Left lung (tissue), 10 donors: ENCODE results near the gene DZIP1L. TPM values are rescaled to one million over a fixed set of nuclear protein-coding genes. Genes with fewer than 3 reads are reported as not detected.

ENCODE experiments used
- ATAC-seq: fragments of 200-7000 bp; cut with Tn5 transposase; one replicate; pipeline ENCODE4 v1.9.1; 2020; ENCODE audit warnings: moderate library complexity
- DNase-seq, 4 donors: peaks; one replicate each; pipeline ENCODE4 v3.0.0-alpha.2; 2013 to 2020
- H3K27ac ChIP-seq, 2 donors: fragments of 200-600 bp; sonication (generic) in 1 of 2; one replicate each; pipeline versions ENCODE4 v1.5.0 to v1.8.0; 2020 to 2021
- H3K27me3 ChIP-seq, 2 donors: fragments of 200-600 bp; sonication (generic) in 1 of 2; one replicate each; pipeline versions ENCODE4 v1.5.0 to v1.8.0; 2020 to 2021
- H3K36me3 ChIP-seq, 2 donors: fragments of 200-600 bp; sonication (generic) in 1 of 2; one replicate each; pipeline versions ENCODE4 v1.5.0 to v1.8.0; 2020 to 2021
- H3K4me1 ChIP-seq, 2 donors: fragments of 200-600 bp; one replicate each; pipeline ENCODE4 v1.8.0; 2021
- H3K4me3 ChIP-seq, 2 donors: fragments of 200-600 bp; sonication (generic) in 1 of 2; one replicate each; pipeline versions ENCODE4 v1.5.0 to v1.8.0; 2020 to 2021; ENCODE audit warnings: mild to moderate bottlenecking in 1 of 2
- H3K9me3 ChIP-seq, 2 donors: fragments of 200-600 bp; sonication (generic) in 1 of 2; one replicate each; pipeline versions ENCODE4 v1.5.0 to v1.8.0; 2020 to 2021
- intact Hi-C, 2 donors: fragments of 100-400 bp; cut with DNase I; formaldehyde crosslinking; loops; one replicate each; pipeline versions ENCODE4 v1.11.2 to v1.14.2; 2022
- polyA plus RNA-seq, 6 donors: library from polyadenylated mRNA; unstranded; fragments of 120-200 nt; gene quantifications; one replicate each; pipeline ENCODE4 v1.2.1, GENCODE V29; 2013; ENCODE audit not compliant: insufficient read length in 6 of 6
- total RNA-seq, 2 donors: library from RNA; stranded (reverse); fragmentation: NEBNext Ultra II Directional; extraction: Animal tissue kit (Norgen Biotek cat#: 25700); gene quantifications; one replicate each; pipeline ENCODE4 v1.2.1, GENCODE V29; 2021
- TF ChIP-seq, protein P1 (sequence below), 2 donors: fragments of 200-600 bp; sonication (generic) in 1 of 2; IDR thresholded peaks; one replicate each; pipeline versions ENCODE4 v1.5.0 to v1.8.0; 2021; ENCODE audit warnings: antibody characterized with exemption in 2 of 2
- donor health status: DM: no; HTN: yes; CAD: no.
- donor health status: DM: no; HTN: no; CAD: no.

DZIP1L gene
- total and polyA plus RNA-seq, 8 donors, result 14.0 to 24.2 (median 19.7) TPM

DNA sequence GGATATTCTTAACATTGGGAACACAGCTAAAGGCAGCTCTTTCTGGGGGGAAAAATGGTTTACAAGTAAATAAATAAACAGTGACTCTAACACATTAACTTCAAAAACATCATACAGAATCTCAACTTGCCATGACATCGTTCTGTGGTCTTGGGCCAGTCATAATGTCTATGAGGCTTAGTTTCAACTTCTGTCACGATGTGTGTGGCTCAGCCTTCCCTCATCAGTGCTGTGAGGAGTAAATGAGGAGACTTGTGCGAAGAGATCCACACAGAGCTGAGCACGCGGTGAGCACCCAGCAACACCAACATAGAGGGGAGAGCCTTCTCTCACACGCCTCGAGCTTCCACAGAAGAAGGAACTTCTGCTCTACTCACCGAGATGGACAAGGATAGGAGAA is 49.0 kb downstream of the DZIP1L start:
- H3K36me3 ChIP-seq, result peaks cover 0 to 51% of the 10 kb centered on the region in 2 donors
- no peak overlapping the region for H3K4me3 ChIP-seq
- no peaks in the 10 kb centered on the region for H3K4me1 ChIP-seq
- H3K27me3 ChIP-seq, result no peaks in the 10 kb centered on the region
- no peaks in the 10 kb centered on the region for H3K9me3 ChIP-seq
- intact Hi-C loops, result loop anchor here in 1 of 2 donors (5.0 kb wide), 1 partner anchor 51 kb away; the partner anchor contains the start of gene DZIP1L
- H3K27ac ChIP-seq, result peak overlapping the region in 1 of 2 donors; percentile 11
- TF ChIP-seq, protein P1, sequence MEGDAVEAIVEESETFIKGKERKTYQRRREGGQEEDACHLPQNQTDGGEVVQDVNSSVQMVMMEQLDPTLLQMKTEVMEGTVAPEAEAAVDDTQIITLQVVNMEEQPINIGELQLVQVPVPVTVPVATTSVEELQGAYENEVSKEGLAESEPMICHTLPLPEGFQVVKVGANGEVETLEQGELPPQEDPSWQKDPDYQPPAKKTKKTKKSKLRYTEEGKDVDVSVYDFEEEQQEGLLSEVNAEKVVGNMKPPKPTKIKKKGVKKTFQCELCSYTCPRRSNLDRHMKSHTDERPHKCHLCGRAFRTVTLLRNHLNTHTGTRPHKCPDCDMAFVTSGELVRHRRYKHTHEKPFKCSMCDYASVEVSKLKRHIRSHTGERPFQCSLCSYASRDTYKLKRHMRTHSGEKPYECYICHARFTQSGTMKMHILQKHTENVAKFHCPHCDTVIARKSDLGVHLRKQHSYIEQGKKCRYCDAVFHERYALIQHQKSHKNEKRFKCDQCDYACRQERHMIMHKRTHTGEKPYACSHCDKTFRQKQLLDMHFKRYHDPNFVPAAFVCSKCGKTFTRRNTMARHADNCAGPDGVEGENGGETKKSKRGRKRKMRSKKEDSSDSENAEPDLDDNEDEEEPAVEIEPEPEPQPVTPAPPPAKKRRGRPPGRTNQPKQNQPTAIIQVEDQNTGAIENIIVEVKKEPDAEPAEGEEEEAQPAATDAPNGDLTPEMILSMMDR (IDR thresholded peaks at IDR 0.05), result no peak
- no peak for ATAC-seq
- no peak for DNase-seq

DNA sequence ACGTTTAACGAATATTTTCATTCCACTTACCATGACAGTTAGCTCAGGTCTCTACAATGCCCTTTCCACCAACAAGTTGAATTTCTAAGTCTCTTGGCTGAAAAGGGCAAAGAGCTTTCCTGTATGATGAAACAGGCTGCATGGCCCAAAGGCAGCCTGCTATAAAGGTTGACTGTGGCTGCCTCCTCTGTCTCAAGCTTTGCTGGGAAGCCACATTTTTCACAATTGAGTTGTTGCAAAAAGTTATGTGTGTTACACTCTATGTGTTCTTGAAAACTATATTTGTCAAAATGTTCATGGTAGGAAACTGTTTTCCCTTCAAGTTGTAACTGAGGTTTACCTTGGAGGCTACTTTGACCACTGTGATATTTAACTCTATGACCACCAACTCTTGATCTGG is 49.5 kb downstream of the DZIP1L start:
- H3K27me3 ChIP-seq, result no peaks in the 10 kb centered on the region
- intact Hi-C loops, result loop anchor here in 1 of 2 donors (5.0 kb wide), 1 partner anchor 51 kb away; the partner anchor contains the start of gene DZIP1L
- no peaks in the 10 kb centered on the region for H3K4me1 ChIP-seq
- no peaks in the 10 kb centered on the region for H3K9me3 ChIP-seq
- ATAC-seq, result no peak
- DNase-seq, result no peak
- H3K36me3 ChIP-seq, result peaks cover 0 to 48% of the 10 kb centered on the region in 2 donors
- no peak overlapping the region for H3K4me3 ChIP-seq
- TF ChIP-seq, protein P1 (IDR thresholded peaks at IDR 0.05), result no peak
- peak overlapping the region in 1 of 2 donors; percentile 11 for H3K27ac ChIP-seq

DNA sequence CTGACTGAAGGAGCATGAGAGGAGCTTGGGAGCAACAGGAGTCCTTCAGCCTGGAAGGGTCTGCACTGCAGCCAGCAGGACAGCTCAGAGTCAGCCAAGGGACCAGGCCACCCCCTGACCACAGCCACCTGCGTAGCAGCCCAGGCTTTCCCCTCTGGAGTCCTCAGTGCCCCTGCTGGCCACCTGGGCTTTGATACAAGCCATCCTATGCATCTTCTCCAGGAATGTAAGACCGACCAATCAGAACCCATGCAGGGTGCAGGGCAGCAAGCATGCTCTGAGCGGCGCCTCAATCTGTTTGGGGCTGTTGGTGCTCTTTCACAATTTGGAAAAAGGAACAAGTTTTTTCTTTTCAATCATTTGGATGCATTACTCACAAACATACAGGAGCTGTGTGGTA is 52.0 kb downstream of the DZIP1L start:
- ATAC-seq, result no peak
- TF ChIP-seq, protein P1 (IDR thresholded peaks at IDR 0.05), result no peak
- H3K9me3 ChIP-seq, result no peaks in the 10 kb centered on the region
- no peak overlapping the region for H3K4me3 ChIP-seq
- peaks cover 0 to 42% of the 10 kb centered on the region in 2 donors for H3K36me3 ChIP-seq
- no peaks in the 10 kb centered on the region for H3K27me3 ChIP-seq
- intact Hi-C loops, result no loop called here
- DNase-seq, result no peak
- H3K27ac ChIP-seq, result no peak overlapping the region
- H3K4me1 ChIP-seq, result no peaks in the 10 kb centered on the region

DNA sequence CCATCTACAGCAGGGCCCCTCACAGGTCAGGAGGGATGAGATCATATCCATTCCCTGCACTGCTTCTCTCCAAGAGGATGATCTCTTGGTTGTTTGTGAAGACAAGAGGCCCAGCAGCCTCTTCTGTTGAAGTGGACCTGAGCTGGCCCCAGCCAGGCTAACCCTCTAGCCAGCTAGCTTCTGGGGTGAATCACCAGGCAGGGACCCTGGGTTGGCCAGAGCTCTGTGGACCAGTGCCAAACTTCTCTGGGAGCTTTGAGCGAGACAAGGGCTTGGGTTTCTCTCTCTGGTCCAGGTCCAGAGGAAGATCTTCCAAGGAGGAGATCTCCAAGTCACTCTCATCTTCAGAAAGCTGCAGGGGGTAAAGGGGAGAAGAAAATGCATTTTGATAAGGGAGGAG is 52.8 kb downstream of the DZIP1L start:
- no peak for ATAC-seq
- TF ChIP-seq, protein P1 (IDR thresholded peaks at IDR 0.05), result no peak
- H3K4me1 ChIP-seq, result no peaks in the 10 kb centered on the region
- no peak for DNase-seq
- intact Hi-C loops, result no loop called here
- H3K27me3 ChIP-seq, result no peaks in the 10 kb centered on the region
- H3K27ac ChIP-seq, result no peak overlapping the region
- H3K4me3 ChIP-seq, result no peak overlapping the region
- H3K36me3 ChIP-seq, result peaks cover 0 to 37% of the 10 kb centered on the region in 2 donors
- H3K9me3 ChIP-seq, result no peaks in the 10 kb centered on the region

DNA sequence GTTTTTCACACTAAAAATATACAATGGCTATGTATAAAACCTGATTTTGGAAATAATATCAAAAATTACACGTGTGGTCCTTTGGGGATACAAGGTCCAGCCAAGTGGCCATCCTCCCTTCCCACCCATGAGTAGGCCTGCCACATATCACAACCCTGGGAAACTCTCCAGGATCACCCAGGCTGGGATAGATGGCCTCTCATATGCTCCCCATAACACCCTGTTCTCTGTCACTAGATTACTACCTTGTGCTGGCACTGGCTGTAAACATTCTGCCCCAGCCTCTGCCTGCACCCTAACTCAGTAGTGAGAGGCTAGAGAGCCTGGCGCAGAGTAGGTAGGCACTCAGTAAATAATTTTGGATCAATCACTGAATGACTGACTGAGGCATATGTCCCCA is 53.4 kb downstream of the DZIP1L start:
- intact Hi-C loops, result no loop called here
- no peak for DNase-seq
- H3K27me3 ChIP-seq, result no peaks in the 10 kb centered on the region
- no peak overlapping the region for H3K27ac ChIP-seq
- no peak overlapping the region for H3K4me3 ChIP-seq
- ATAC-seq, result no peak
- H3K36me3 ChIP-seq, result peaks cover 0 to 31% of the 10 kb centered on the region in 2 donors
- H3K4me1 ChIP-seq, result no peaks in the 10 kb centered on the region
- H3K9me3 ChIP-seq, result no peaks in the 10 kb centered on the region
- TF ChIP-seq, protein P1 (IDR thresholded peaks at IDR 0.05), result no peak
